ENCODE results near the gene APBB2. TPM values are rescaled to one million over a fixed set of nuclear protein-coding genes. Genes with fewer than 3 reads are reported as not detected.

The APBB2 gene
- total RNA-seq, 2 experiments from 2014 or later: 1.5 to 1.7 TPM

DNA sequence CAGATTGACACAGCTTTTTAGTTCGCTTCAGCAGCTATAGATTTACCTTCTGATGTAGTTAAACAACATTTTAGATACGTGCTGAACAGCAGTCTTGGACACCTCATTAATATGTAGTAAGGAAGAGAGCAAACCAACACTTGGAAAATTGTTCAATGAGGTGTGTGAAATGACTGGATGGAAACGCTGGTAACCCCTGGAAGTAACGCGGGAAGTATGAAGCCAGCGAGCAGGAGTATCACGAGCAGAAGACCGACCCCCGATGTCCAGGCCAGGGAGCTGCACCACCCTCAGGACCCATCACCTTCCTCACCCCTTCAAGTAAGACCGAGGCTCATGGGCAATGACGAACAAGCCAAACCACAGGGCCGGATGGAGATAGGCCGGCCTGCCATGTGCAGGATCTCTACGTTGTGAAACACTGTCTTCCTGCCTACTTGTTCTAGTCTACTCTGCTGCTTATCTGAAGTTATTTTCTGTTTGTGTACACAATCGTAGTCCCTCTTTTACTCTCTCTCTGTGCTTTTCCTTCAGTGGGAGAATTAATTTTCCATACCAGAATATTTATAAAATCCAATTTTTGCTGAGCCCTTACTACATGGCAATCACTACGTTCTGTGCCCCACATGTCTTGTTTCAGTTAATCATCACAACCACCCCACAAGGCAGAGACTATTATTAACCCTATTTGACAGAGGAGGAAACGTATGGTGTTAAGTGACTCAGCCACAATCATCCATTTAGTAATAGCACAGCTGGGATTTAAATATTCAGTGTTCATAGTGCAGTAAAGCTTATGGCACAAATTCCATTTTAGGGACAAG lies 221.7 kb downstream of the APBB2 start:
- POLR2A ChIA-PET: no interaction called here
- no peaks in the 10 kb centered on the region for H3K36me3 Mint-ChIP-seq
- peak; percentile 23 for DNase-seq
- H3K9me3 Mint-ChIP-seq: no peaks in the 10 kb centered on the region
- peaks cover 4% of the 10 kb centered on the region for H3K27me3 Mint-ChIP-seq
- H3K4me3 Mint-ChIP-seq: no peak overlapping the region
- CTCF ChIA-PET: interaction anchor here (1.1 kb wide), 1 partner anchor 15 kb away, joined by 7 read pairs; no protein-coding TSS in a partner anchor
- no peak overlapping the region for H3K27ac Mint-ChIP-seq
- H3K4me1 Mint-ChIP-seq (ENCODE audit: low read depth): peaks cover 2% of the 10 kb centered on the region
- intact Hi-C loops (cut with micrococcal nuclease): no loop called here

DNA sequence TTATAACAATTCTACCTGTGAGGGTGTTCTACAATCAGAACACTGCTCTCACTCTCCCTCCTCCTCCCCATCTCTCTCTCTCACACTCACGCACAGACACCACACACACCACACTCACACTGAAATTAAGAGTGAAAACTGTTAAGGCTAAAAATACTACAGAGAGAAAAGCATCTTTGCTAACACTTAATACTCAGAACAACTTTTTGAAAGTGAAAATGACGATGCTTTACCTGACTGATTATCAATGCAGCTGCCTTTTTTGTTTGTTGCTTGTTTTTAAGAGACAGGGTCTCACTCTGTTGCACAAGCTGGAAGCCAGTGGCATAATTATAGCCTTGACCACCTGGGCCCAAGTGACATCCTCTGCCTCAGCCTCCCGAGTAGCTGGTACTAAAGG lies 222.4 kb downstream of the APBB2 start:
- H3K4me1 Mint-ChIP-seq (ENCODE audit: low read depth): peaks cover 2% of the 10 kb centered on the region
- no peak overlapping the region for H3K27ac Mint-ChIP-seq
- H3K4me3 Mint-ChIP-seq: no peak overlapping the region
- ChIA-PET POLR2A (no interaction called here), CTCF (interaction anchor here (1.1 kb wide), 1 partner anchor 14 kb away, joined by 7 read pairs; no protein-coding TSS in a partner anchor)
- H3K9me3 Mint-ChIP-seq: no peaks in the 10 kb centered on the region
- intact Hi-C loops (cut with micrococcal nuclease): no loop called here
- no peaks in the 10 kb centered on the region for H3K36me3 Mint-ChIP-seq
- no peak for DNase-seq
- H3K27me3 Mint-ChIP-seq: peaks cover 4% of the 10 kb centered on the region

DNA sequence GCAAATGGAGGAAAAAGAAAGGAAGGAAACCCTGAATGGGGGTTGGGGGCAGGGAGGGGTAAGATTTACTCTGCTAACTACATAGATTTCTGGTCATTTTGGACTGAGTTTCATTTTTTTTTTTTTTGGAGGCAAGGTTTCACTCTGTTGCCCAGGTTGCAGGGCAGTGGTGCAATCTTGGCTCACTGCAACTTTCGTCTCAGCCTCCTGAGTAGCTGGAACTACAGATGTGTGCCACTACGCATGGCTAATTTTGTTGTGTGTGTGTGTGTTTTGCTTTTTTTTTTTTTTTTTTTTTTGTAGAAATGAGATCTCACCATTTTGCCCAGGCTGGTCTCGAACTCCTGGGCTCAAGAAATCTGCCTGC lies 223.5 kb downstream of the APBB2 start:
- intact Hi-C loops (cut with micrococcal nuclease): no loop called here
- no peak overlapping the region for H3K4me3 Mint-ChIP-seq
- POLR2A ChIA-PET: no interaction called here
- no peaks in the 10 kb centered on the region for H3K9me3 Mint-ChIP-seq
- no peaks in the 10 kb centered on the region for H3K27me3 Mint-ChIP-seq
- CTCF ChIA-PET: interaction anchor here (0.6 kb wide), 1 partner anchor 218 kb away, joined by 3 read pairs; no protein-coding TSS in a partner anchor
- peaks cover 2% of the 10 kb centered on the region for H3K4me1 Mint-ChIP-seq (ENCODE audit: low read depth)
- no peaks in the 10 kb centered on the region for H3K36me3 Mint-ChIP-seq
- no peak for DNase-seq
- no peak overlapping the region for H3K27ac Mint-ChIP-seq

DNA sequence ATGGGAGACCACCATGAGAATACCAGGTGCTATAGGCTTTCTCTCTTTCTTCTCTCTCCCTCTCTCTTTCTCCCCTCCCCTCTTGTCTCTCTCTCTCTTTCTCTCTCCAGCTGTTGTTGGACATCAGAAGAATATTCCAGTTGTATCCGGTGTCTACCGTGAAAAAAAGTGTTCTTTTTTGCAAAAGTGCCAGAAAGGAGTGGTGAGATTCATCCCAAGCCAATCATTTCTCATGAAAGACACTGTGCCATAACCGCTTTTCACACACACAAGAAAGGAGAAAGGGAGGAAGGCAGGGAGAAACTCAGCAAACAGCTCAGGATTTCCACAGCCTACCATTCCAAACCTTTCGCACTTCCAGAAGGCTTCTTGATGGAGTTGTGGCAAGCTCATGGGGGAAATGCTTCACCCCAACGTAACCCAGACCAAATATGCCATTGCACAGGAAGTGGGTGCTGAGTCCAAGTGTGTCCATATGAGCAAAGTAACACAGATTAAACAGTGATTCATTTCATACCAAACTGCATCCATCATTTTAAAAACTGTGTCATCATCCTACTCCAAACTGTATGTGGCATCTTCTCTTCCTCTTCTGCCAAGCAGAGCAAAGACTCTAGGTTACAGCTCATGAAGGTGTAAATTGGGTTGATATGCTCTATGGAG lies 224.0 kb downstream of the APBB2 start:
- CTCF ChIA-PET: interaction anchor here (0.6 kb wide), 1 partner anchor 219 kb away, joined by 3 read pairs; no protein-coding TSS in a partner anchor
- Mint-ChIP-seq H3K36me3 (no peaks in the 10 kb centered on the region), H3K4me1 (ENCODE audit: low read depth) (peaks cover 2% of the 10 kb centered on the region), H3K27ac (no peak overlapping the region), H3K27me3 (no peaks in the 10 kb centered on the region), H3K9me3 (no peaks in the 10 kb centered on the region), H3K4me3 (no peak overlapping the region)
- no peak for DNase-seq
- intact Hi-C loops (cut with micrococcal nuclease): no loop called here
- POLR2A ChIA-PET: no interaction called here

DNA sequence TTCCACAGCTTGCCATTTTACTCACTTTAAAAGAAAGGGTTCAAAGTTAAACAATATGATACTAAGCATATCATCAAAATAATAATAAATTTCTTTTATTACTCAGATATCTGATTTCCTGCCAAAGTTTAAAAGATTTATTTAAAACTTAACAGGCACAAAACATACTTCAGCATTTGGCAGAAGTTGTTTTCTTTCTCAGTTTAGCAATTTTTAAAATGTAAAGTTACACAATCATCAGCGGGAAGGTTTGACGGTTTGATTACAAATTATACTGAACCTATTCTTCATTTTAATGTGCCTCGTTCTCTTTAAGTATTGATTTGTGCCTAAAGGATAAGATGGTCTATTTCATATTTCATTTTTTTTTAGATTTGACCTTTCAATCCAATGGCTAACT lies 227.2 kb downstream of the APBB2 start:
- ChIA-PET POLR2A (no interaction called here), CTCF (no interaction called here)
- Mint-ChIP-seq H3K4me3 (no peak overlapping the region), H3K9me3 (no peaks in the 10 kb centered on the region), H3K36me3 (no peaks in the 10 kb centered on the region), H3K4me1 (ENCODE audit: low read depth) (no peaks in the 10 kb centered on the region), H3K27me3 (no peaks in the 10 kb centered on the region), H3K27ac (no peak overlapping the region)
- no peak for DNase-seq
- intact Hi-C loops (cut with micrococcal nuclease): no loop called here

DNA sequence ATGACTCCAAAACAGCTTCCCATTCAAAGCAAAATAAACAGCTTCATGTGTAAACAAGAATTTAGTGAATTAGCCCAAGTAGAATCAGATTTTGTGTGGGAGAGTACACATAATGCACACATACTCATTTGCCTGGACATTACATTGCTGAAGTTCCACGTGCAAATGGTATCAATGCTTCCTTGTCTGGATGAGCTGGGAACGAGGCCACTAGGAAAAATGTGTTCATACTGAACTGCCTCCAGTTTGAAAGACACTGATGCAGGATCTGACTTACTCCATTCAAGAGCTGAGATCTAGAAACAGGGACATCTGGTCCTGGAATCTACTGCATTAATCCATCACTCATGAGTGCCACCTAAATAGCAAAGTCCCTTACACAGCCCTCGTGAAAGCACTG lies 228.0 kb downstream of the APBB2 start:
- DNase-seq: no peak
- Mint-ChIP-seq H3K4me3 (no peak overlapping the region), H3K36me3 (no peaks in the 10 kb centered on the region), H3K27me3 (no peaks in the 10 kb centered on the region), H3K4me1 (ENCODE audit: low read depth) (no peaks in the 10 kb centered on the region), H3K9me3 (no peaks in the 10 kb centered on the region), H3K27ac (no peak overlapping the region)
- intact Hi-C loops (cut with micrococcal nuclease): no loop called here
- POLR2A ChIA-PET: no interaction called here
- CTCF ChIA-PET: interaction anchor here (1.9 kb wide), 1 partner anchor 10 kb away, joined by 5 read pairs; no protein-coding TSS in a partner anchor

DNA sequence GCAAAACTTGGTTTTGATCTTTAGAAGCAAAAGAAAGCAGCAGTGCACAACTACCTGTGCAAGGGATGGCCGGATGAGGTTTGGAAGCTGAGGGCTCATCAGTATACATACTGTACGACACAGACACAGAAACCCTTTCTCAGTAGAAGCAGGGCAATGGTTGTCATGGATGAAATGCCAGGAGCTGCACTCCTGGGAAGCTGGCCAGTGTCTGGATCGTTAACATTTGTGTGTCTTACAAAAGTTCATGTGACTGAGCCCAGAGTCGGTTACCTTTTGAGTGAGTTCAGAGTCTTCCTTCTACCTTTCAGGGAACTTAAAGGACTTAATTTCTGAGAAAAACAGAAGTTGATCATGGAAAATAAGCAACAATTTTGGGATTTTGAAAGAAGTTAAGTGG lies 230.3 kb downstream of the APBB2 start:
- H3K9me3 Mint-ChIP-seq: no peaks in the 10 kb centered on the region
- H3K4me3 Mint-ChIP-seq: no peak overlapping the region
- no peaks in the 10 kb centered on the region for H3K36me3 Mint-ChIP-seq
- H3K27me3 Mint-ChIP-seq: no peaks in the 10 kb centered on the region
- DNase-seq: no peak
- no peak overlapping the region for H3K27ac Mint-ChIP-seq
- intact Hi-C loops (cut with micrococcal nuclease): no loop called here
- no peaks in the 10 kb centered on the region for H3K4me1 Mint-ChIP-seq (ENCODE audit: low read depth)
- POLR2A ChIA-PET: no interaction called here
- CTCF ChIA-PET: interaction anchor here (0.7 kb wide), 1 partner anchor 115 kb away, joined by 4 read pairs; no protein-coding TSS in a partner anchor

DNA sequence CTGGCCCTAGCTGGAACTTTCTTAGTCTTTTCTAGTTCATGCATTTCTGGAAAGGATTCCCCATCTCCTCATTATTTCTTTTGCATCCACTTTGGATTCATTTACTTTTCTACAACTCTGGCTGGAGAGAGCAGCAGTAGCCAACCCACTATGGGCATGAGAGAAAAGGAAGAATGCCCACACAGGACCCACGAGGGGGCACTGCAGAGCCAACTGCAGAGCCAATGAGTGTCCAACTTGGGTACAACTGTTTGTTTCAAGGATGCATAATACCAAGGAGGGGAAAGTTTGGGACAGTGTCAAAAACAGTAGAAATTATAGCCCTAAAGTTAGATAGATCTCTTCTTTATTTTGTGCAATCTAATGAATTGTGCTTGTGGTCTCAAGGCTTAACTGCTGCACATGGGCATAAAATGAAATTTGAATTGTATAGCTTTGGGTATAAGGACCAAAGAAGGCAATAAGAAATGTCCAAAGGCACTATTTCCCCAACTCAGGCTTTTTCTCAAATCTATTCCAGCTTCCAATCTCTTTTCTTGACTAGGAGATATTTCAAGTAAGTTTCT lies 233.9 kb downstream of the APBB2 start:
- no peak overlapping the region for H3K27ac Mint-ChIP-seq
- H3K36me3 Mint-ChIP-seq: no peaks in the 10 kb centered on the region
- CTCF ChIA-PET: interaction anchor here (1.1 kb wide), 1 partner anchor 63 kb away, joined by 3 read pairs; no protein-coding TSS in a partner anchor
- no peaks in the 10 kb centered on the region for H3K4me1 Mint-ChIP-seq (ENCODE audit: low read depth)
- POLR2A ChIA-PET: no interaction called here
- peaks cover 4% of the 10 kb centered on the region for H3K9me3 Mint-ChIP-seq
- intact Hi-C loops (cut with micrococcal nuclease): no loop called here
- no peak for DNase-seq
- no peak overlapping the region for H3K4me3 Mint-ChIP-seq
- no peaks in the 10 kb centered on the region for H3K27me3 Mint-ChIP-seq

DNA sequence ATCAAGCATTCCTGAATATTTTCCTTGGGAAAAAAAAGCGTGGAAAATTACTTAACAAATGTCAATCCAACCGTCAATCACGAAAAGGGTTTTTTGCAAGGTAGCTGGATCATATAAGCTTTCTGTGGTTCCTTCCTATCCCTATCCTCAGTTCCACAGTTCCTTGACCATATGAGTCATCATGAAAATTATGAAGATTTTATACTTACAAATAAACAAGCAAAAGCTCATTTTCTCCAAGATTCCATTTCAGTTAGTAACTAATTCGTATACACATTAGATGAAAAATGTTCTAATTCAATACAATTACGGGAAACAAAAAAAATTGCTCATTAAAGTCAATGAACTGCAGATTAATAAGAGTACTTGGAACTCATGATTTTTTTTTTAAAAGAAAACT lies 235.8 kb downstream of the APBB2 start:
- intact Hi-C loops (cut with micrococcal nuclease): no loop called here
- no peak for DNase-seq
- Mint-ChIP-seq H3K4me1 (ENCODE audit: low read depth) (no peaks in the 10 kb centered on the region), H3K36me3 (no peaks in the 10 kb centered on the region), H3K27ac (no peak overlapping the region), H3K27me3 (peaks cover 3% of the 10 kb centered on the region), H3K4me3 (no peak overlapping the region), H3K9me3 (peaks cover 4% of the 10 kb centered on the region)
- ChIA-PET CTCF (interaction anchor here (1.0 kb wide), 1 partner anchor 54 kb away, joined by 3 read pairs; no protein-coding TSS in a partner anchor), POLR2A (no interaction called here)

DNA sequence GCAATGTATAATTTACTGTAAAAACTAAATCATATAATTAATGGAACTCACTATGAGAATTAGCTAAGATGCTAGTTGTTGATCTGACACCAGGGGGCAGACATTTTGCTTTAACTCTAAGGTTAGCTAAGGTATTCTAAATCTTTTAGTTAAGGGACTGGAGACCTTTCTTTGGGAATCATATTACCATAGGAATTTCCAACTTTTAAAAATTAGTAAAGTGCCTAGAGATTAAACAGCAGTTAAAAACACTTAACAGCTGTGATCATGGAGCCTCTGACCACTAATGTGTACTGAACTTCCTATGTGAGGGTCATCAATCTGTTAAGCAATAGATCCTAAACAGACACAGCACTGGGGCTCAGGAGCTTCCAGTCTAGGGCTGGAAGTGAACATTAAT lies 238.0 kb downstream of the APBB2 start:
- H3K36me3 Mint-ChIP-seq: no peaks in the 10 kb centered on the region
- POLR2A ChIA-PET: no interaction called here
- no peak overlapping the region for H3K27ac Mint-ChIP-seq
- H3K4me3 Mint-ChIP-seq: no peak overlapping the region
- H3K4me1 Mint-ChIP-seq (ENCODE audit: low read depth): no peaks in the 10 kb centered on the region
- CTCF ChIA-PET: interaction anchor here (0.9 to 1.8 kb wide), 10 partner anchors 9 to 244 kb away, joined by 3 to 7 read pairs (median 4); partner anchors contain the start of gene APBB2
- H3K9me3 Mint-ChIP-seq: peaks cover 4% of the 10 kb centered on the region
- DNase-seq: no peak
- intact Hi-C loops (cut with micrococcal nuclease): loop anchor here (1.0 kb wide), 1 partner anchor 238 kb away; the partner anchor contains the start of gene APBB2
- peaks cover 3% of the 10 kb centered on the region for H3K27me3 Mint-ChIP-seq

DNA sequence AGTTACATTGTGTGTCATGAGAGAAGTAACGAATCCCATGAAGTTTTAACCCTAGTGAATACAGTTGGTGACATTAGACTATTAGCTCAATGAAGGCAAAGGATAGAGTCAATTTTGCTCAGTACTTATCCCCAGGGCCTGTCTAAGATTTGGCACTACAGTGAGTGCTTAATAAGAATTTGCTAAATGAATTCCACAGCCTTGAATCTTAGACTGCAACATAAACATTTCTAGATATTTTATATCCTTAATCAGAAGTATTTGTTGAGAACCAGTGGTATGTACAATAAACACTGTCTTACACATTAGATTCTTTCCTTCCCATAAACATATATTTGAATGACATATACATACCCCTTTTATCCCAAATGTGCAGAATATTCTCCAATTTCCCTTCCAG lies 241.6 kb downstream of the APBB2 start:
- Mint-ChIP-seq H3K36me3 (no peaks in the 10 kb centered on the region), H3K9me3 (no peaks in the 10 kb centered on the region), H3K27ac (no peak overlapping the region), H3K4me3 (no peak overlapping the region), H3K27me3 (peaks cover 6% of the 10 kb centered on the region), H3K4me1 (ENCODE audit: low read depth) (no peaks in the 10 kb centered on the region)
- intact Hi-C loops (cut with micrococcal nuclease): no loop called here
- ChIA-PET POLR2A (no interaction called here), CTCF (no interaction called here)
- DNase-seq: no peak

DNA sequence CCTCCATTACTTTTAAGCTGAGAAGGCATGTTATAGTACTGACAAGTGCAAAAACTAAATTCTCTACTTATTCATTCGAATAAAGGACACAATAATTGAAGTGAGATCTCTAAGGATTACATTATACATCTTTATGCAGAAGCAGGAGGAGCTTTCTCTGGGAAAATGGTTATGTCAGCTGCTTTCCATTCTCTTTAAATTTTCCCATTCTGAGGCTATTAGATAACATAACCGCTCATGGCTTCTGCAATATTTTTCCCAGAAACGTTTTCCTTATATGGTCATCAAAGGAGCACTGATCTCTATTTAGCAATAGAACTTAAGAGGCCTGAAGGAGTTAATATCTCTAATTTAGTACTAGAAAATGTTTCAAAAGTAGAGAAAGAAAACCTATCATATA lies 243.0 kb downstream of the APBB2 start:
- intact Hi-C loops (cut with micrococcal nuclease): no loop called here
- ChIA-PET POLR2A (no interaction called here), CTCF (interaction anchor here (0.6 kb wide), 1 partner anchor 916 kb away, joined by 3 read pairs; no protein-coding TSS in a partner anchor)
- DNase-seq: no peak
- H3K36me3 Mint-ChIP-seq: no peaks in the 10 kb centered on the region
- no peaks in the 10 kb centered on the region for H3K9me3 Mint-ChIP-seq
- H3K4me3 Mint-ChIP-seq: no peak overlapping the region
- H3K27me3 Mint-ChIP-seq: peaks cover 6% of the 10 kb centered on the region
- no peak overlapping the region for H3K27ac Mint-ChIP-seq
- no peaks in the 10 kb centered on the region for H3K4me1 Mint-ChIP-seq (ENCODE audit: low read depth)

Data from activated CD4-positive, alpha-beta memory T cell treated with anti-CD3 and anti-CD28 coated beads for 36 hours (primary cell).